A549 (cell line): ENCODE results near the gene DYSF.

Source experiments
- CTCF ChIP-seq: fragments of >200 bp; sonication (Bioruptor Twin); formaldehyde crosslinking; IDR thresholded peaks from 3 replicates; pipeline ENCODE4 v1.5.1; 2016
- EP300 ChIP-seq, 2 experiments: fragments of >200 bp; sonication (Bioruptor Twin); formaldehyde crosslinking; IDR thresholded peaks; 2 replicates in 1 of 2; 3 replicates in 1 of 2; pipeline ENCODE4 v1.6.1; 2016 to 2017
- ESRRA ChIP-seq: fragments of 150-350 bp; IDR thresholded peaks from 2 replicates; pipeline ENCODE4 v1.6.1; 2014; ENCODE audit warnings: mild to moderate bottlenecking, low read length, borderline replicate concordance
- HDAC2 ChIP-seq: fragments of 200-600 bp; sonication (generic); IDR thresholded peaks from 2 replicates; pipeline ENCODE4 v1.6.1; 2016
- JUN ChIP-seq, 2 experiments: fragments of >200 bp; sonication (Bioruptor Twin); formaldehyde crosslinking; IDR thresholded peaks; 2 replicates in 1 of 2; 3 replicates in 1 of 2; pipeline ENCODE4 v1.6.1; 2016 to 2017
- JUNB ChIP-seq: fragments of >200 bp; sonication (Bioruptor Twin); formaldehyde crosslinking; IDR thresholded peaks from 2 replicates; pipeline ENCODE4 v1.6.1; 2016
- MAX ChIP-seq: IDR thresholded peaks from 2 replicates; pipeline ENCODE4 v1.6.1; 2012
- MAZ ChIP-seq: fragments of 150-350 bp; IDR thresholded peaks from 2 replicates; pipeline ENCODE4 v1.6.1; 2014; ENCODE audit warnings: antibody characterized with exemption, low read depth, low read length, borderline replicate concordance
- POLR2A ChIP-seq: IDR thresholded peaks from 2 replicates; pipeline ENCODE4 v1.6.1; 2012; ENCODE audit warnings: mild to moderate bottlenecking, low read length
- RAD21 ChIP-seq, 2 experiments: fragments of >200 bp in 1 of 2; sonication (Bioruptor Twin) in 1 of 2; formaldehyde crosslinking in 1 of 2; IDR thresholded peaks in 1 of 2; conservative IDR thresholded peaks in 1 of 2; 2 replicates in 1 of 2; 3 replicates in 1 of 2; pipeline ENCODE4 v1.6.1; 2012 to 2018; ENCODE audit warnings: inconsistent platforms in 1 of 2
- TF ChIP-seq, protein P1 (sequence below): IDR thresholded peaks from 2 replicates; pipeline ENCODE4 v1.6.1; 2012

DNA sequence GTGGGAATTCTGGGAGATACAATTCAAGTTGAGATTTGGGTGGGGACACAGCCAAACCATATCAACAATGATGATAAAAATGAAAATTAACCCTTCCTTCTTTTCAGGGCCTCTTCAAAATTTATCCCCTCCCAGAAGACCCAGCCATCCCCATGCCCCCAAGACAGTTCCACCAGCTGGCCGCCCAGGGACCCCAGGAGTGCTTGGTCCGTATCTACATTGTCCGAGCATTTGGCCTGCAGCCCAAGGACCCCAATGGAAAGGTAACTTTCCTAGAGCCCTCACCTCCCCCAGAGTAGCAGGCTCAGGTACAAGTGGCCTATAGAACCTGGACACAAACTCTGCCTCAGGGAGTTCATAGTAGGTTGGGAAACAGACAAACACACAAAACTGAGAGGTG lies 205.4 kb downstream of the DYSF start:
- TF ChIP-seq JUNB: no peak
- TF ChIP-seq POLR2A: no peak
- no peak for TF ChIP-seq CTCF
- no peak for TF ChIP-seq MAX
- no peak for TF ChIP-seq EP300 (IDR thresholded peaks at IDR 0.05)
- TF ChIP-seq, protein P1, sequence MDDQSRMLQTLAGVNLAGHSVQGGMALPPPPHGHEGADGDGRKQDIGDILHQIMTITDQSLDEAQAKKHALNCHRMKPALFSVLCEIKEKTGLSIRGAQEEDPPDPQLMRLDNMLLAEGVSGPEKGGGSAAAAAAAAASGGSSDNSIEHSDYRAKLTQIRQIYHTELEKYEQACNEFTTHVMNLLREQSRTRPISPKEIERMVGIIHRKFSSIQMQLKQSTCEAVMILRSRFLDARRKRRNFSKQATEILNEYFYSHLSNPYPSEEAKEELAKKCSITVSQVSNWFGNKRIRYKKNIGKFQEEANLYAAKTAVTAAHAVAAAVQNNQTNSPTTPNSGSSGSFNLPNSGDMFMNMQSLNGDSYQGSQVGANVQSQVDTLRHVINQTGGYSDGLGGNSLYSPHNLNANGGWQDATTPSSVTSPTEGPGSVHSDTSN: no peak
- no peak for TF ChIP-seq RAD21 (conservative IDR thresholded peaks at IDR 0.05 in 1 of 2, IDR thresholded peaks at IDR 0.05 in 1 of 2)
- TF ChIP-seq ESRRA: no peak
- no peak for TF ChIP-seq MAZ
- no peak for TF ChIP-seq HDAC2
- no peak for TF ChIP-seq JUN (IDR thresholded peaks at IDR 0.05)
